Placental epithelial cell (primary cell): Measurements from ENCODE around the gene OOSP4B. TPM values are rescaled to one million over a fixed set of nuclear protein-coding genes. Genes with fewer than 3 reads are reported as not detected.

Source experiments
- total RNA-seq: library from RNA; depleted of rRNA; stranded (reverse); fragments of >200 nt; gene quantifications from 2 replicates; pipeline ENCODE4 v1.2.3, GENCODE V29; 2012

Gene OOSP4B
- not detected in 2 replicates for total RNA-seq

GRCh38 chr11:60016881-60017280, at the start of gene OOSP4B:
Gene OOSP4B (plus strand): TSS chr11:60017181.

GRCh38 chr11:60040109-60040508, 23.1 kb downstream of the OOSP4B start, which contains the start of gene OOSP2:
Gene OOSP2 (plus strand): TSS chr11:60040409. CDS start chr11:60040460, 51 bp downstream.

GRCh38 chr11:60056349-60056969, 39.5 kb downstream of the OOSP4B start, which contains the start of gene MS4A3:
Gene MS4A3 (plus strand): TSS chr11:60056665. CDS start chr11:60061161, 4,496 bp downstream.

Other genes starting within 250 kb of the OOSP4B start
- 21.8 and 27.5 TPM in 2 replicates for gene MRPL16, start 206.4 kb upstream of the OOSP4B start, total RNA-seq
- not detected in 2 replicates for gene CBLIF, start 171.7 kb upstream of the OOSP4B start, total RNA-seq
- 0.11 TPM in 1 of 2 replicates, not detected in the other for gene TCN1, start 150.7 kb upstream of the OOSP4B start, total RNA-seq
- gene OOSP3, start 138.4 kb upstream of the OOSP4B start, total RNA-seq, result not detected in 2 replicates
- gene OOSP1, start 78.7 kb upstream of the OOSP4B start, total RNA-seq, result 0.39 TPM in 1 of 2 replicates, not detected in the other
- not detected in 2 replicates for gene OOSP4A, start 53.1 kb upstream of the OOSP4B start, total RNA-seq
- not detected in 2 replicates for gene OOSP2, start 23.2 kb downstream of the OOSP4B start, total RNA-seq
- gene MS4A3, start 39.5 kb downstream of the OOSP4B start, total RNA-seq, result not detected in 2 replicates
- gene MS4A2, start 71.5 kb downstream of the OOSP4B start, total RNA-seq, result not detected in 2 replicates
- gene MS4A6A, start 165.9 kb downstream of the OOSP4B start, total RNA-seq, result not detected in 2 replicates
- gene MS4A4E, start 226.0 kb downstream of the OOSP4B start, total RNA-seq, result not detected in 2 replicates